Activated CD4-positive, alpha-beta T cell treated with anti-CD3 and anti-CD28 coated beads for 24 hours (primary cell): Measurements from ENCODE around the gene SIRPA.

Experiments used
- DNase-seq, 2 donors: peaks; one replicate each; pipeline ENCODE4 v3.0.0-alpha.2; 2020; ENCODE audit warnings: low read depth in 2 of 2

SIRPA gene

GRCh38 chr20:1933465-1933870 lies 38.3 kb downstream of the SIRPA start:
- DNase-seq, result no peak

- DNase-seq, result no peak
Measured at GRCh38 chr20:1934156-1934555, 38.9 kb downstream of the SIRPA start.

DNA sequence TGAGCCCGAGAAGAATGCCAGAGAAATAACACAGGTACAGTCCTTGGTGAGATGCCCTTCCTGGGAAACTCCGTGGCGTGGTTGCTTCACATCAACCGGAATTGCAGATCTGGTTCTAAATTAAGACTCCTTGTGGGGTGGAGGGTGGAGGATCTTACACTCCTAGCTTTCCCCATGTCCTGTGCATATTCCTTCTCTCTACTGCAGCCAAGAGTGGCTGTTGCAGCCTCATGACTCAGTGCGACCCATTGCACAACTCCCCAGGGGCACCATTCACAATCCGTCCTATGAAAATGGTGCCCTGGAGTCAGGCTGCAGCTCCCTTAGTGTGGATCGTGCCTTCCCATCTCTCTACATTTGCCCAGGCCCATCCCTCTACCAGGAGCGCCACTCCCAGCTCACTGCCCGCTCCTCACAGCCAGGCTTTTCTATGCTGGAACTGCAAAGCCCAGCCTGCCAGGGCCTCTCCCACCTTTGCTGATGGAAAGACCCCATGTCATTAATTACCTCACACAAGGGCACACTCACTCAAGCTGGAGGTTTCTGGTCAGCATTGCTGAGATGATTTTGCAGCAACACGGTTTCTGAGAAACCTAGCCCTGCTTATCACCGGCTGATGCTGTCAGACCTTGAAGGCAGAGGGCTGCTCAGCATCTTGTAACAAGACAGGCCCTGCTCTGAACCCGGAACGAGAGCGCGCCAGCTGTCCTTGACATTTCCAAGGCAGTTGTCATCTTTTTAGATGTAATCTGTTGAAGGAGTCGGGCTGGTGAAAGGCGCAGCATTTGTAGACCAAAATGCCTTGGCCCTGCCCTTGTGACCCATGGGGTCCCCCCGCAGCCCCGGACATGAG lies 39.7 kb downstream of the SIRPA start:
- DNase-seq, result no peak

GRCh38 chr20:1935696-1936366 lies 40.6 kb downstream of the SIRPA start:
- DNase-seq, result no peak

GRCh38 chr20:1937316-1937976 lies 42.2 kb downstream of the SIRPA start:
- no peak for DNase-seq

DNA sequence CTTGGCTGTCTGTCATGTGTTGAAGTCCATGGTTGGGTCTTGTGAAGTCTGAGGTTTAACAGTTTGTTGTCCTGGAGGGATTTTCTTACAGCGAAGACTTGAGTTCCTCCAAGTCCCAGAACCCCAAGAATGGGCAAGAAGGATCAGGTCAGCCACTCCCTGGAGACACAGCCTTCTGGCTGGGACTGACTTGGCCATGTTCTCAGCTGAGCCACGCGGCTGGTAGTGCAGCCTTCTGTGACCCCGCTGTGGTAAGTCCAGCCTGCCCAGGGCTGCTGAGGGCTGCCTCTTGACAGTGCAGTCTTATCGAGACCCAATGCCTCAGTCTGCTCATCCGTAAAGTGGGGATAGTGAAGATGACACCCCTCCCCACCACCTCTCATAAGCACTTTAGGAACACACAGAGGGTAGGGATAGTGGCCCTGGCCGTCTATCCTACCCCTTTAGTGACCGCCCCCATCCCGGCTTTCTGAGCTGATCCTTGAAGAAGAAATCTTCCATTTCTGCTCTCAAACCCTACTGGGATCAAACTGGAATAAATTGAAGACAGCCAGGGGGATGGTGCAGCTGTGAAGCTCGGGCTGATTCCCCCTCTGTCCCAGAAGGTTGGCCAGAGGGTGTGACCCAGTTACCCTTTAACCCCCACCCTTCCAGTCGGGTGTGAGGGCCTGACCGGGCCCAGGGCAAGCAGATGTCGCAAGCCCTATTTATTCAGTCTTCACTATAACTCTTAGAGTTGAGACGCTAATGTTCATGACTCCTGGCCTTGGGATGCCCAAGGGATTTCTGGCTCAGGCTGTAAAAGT lies 43.5 kb downstream of the SIRPA start:
- no peak for DNase-seq

- DNase-seq, result no peak
Measured at GRCh38 chr20:1939270-1939595, 44.0 kb downstream of the SIRPA start.

DNA sequence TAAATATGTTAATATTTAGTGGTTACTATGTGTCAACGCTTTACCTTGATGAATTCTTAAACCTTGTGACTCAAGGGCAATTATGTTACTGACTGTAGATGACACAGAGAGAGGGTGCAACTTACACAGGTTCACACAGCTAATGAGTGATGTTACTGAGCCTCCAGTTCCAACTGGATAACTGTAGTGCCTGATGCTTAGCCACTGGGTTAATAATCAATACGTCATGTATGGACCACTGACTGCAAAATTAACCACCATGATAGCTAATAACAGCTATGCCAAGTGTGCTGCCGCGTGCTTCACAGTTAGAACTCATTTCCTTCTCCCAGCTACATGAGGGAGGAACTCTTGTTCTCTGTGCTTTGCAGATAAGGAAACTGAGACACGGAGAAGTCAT lies 45.4 kb downstream of the SIRPA start:
- DNase-seq, result no peak

DNA sequence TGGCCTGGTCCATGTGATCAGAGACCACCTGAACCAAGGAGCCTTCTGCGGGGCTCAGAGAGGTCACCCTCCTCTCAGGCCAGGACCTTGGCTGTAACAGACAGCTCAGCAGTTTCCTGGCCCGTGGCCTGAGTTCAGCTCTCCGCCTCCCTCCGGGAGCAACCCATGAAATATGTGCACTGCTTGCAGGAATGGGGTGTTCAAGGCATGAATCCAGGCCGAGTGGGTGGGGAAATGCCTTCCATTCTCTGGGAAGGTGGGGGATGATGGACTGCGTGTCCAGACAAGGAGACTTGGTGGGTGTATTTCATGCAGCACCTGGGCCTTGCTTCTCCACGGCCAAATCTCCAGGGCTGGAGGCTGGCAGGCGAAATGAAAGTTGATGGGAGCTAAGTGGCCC lies 46.0 kb downstream of the SIRPA start:
- DNase-seq, result no peak

DNA sequence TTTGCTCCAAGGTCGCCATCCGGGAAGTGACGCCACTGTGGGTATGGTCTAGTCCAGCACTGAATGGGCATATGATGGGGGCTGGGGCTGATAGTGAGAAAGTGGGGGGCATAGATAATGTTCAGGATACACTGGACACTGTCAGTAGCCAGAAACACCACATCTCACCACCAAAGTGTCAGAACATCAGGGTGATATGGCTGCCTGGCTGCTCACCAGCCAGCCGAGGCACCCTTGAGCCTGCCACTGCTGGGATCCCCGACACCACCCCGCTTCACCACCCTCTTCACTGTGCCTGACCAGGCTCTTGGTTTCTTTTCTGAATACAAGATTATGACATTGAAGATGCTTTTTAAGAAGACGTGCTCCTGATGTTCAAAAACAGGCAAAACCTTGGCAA lies 46.9 kb downstream of the SIRPA start:
- DNase-seq, result no peak

DNA sequence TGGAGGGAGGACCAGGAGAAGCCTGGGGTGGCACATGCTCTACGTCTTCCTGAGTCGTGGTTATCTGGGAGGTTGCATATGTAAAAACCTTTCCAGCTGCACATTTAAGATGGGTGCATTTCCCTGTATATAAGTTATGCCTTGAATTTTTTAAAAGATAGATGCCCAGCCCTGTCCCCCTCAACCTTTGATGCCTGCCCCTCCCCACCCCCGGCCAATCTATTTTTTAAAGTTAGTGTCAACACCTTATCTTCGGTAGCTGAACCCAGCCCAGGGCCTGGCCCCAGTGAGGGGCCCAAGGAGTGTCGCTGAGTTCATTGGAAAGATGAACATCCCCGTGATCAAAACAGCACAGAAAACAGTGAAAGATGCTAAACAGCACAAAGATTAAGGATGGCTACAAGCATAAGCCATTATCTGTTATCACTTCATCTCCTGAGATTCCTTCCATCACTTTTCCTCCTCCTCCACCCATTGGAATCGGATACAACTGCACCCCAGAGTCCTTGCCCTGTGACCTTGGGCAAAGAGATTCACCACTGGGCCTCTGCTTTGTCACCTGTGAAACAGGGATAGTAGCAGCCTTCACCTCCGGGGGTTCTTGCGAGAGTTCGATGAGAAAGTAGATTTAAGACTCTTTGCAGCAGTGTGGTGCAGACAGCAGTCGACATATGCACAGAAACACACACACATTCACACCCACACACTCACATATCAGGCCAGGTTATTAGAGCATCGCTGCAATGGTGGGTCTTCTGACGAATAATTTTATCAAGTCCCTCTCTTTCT lies 47.5 kb downstream of the SIRPA start:
- no peak for DNase-seq

DNA sequence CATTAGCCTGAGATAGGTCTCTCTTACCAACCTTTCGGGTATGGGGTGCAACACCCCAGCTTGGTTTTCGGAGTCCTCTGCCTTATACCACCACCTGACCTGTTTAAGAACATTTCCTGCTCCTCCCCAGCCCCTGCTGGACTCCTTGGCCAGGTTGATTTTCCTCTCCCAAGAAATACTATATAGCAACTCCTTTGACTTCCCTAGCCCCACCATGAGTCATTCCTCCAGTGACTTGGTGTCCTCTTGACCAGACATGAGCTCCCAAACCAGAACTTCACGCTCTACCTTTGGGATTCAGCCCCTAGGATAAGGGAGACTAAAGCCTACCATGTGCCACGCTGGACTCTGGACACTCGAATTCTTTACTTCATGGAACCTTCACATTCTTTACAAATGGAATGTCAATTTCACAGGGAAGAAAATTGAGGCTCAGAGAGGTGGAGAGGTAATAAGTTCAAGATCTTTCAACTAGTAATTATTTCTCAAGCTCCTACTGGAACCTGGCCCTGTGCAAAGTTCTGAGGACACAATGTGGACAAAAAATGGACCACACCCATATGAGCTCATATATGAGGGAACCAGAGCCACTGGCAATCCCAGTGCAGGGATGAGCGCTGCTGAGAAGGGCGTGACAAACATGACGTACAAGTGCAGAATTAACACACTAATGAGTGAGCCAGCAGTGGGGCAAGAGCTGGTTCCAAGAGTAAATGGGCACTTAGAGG lies 48.2 kb downstream of the SIRPA start:
- DNase-seq, result no peak

DNA sequence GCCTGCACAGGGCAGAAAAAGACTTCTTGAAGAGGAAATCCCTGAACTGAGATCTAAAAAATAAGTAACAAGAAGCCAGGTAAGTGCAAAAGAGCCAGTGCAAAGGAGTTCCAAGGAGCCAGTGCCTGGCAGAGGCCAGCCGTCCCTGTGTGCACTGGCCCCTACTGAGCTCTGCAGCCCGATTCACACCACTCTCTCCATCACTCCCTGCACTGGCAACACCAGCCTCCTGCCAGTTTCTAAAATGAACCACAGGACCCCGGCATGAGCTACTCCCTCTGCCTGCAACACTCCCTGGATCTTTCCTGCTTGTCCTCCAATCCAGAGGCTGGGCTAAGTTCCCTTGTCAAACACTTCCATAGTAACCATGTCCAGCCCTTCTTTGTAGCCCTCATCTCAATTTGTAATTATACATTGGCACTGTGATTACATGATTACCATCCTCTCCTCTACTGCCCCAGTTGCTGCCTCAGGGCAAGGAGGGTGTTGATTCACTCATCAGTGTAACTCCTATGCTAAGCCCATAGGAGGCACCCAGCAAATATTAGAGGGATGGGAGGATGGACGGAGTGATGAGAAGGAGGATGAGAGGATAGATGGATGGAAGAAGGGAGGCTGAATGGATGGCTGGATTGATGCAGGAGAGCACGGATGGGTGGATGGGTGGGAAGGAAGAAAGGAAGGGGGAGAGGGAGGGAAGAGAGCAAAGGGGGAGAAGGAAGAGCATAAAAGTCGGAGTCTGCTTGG lies 49.3 kb downstream of the SIRPA start:
- no peak for DNase-seq

GRCh38 chr20:1945134-1945618 lies 50.0 kb downstream of the SIRPA start:
- no peak for DNase-seq

DNA sequence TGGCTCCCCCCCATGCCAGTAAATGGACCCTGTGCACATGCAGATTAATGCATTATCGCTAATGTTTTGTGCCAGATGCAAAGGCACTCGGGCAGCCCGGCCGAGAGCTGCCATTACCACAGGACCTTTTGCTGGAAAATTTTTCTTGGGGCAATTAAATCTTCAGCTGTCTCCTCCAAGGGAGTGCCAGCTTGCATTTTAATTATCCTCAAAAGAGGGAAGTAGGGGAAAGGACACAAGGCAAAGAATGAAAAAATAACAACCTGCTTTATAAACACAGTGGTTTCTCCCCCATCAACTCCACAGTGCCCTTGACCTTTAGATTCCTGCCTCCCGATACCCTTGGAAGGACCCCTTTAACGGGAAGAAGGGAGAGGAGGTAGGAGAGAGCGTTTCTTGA lies 50.5 kb downstream of the SIRPA start:
- no peak for DNase-seq

- DNase-seq, result no peak
Measured at GRCh38 chr20:1946442-1946761, 51.2 kb downstream of the SIRPA start.

- DNase-seq, result no peak
Measured at GRCh38 chr20:1946762-1947534, 51.7 kb downstream of the SIRPA start.

GRCh38 chr20:1947535-1947846 lies 52.3 kb downstream of the SIRPA start:
- no peak for DNase-seq

- DNase-seq, result no peak
Measured at GRCh38 chr20:1949347-1950100, 54.3 kb downstream of the SIRPA start.
